ENCODE data around the gene EEIG1.

DNA sequence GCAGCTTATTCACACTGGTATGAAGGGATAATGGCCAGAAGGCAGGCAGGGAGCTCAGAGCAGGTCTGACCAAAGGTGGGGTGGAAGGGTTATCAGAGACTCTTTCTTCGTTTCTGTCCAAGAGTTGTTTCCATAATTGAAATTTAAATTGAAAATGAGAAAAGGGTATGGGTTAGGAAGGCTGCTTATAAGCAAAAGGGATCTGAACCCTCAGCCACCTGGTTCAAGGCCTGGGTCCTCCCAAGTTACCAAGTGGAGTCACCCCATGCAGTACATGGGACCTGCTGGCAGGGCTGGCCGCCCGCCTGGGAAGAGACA, 17.8 kb downstream of the EEIG1 start:
- TF ChIP-seq KDM1A (IDR thresholded peaks at IDR 0.05; ENCODE audit: borderline replicate concordance), result no peak
- TF ChIP-seq JUND (IDR thresholded peaks at IDR 0.05; ENCODE audit: low read depth, low read length), result no peak
- TF ChIP-seq, protein P1, sequence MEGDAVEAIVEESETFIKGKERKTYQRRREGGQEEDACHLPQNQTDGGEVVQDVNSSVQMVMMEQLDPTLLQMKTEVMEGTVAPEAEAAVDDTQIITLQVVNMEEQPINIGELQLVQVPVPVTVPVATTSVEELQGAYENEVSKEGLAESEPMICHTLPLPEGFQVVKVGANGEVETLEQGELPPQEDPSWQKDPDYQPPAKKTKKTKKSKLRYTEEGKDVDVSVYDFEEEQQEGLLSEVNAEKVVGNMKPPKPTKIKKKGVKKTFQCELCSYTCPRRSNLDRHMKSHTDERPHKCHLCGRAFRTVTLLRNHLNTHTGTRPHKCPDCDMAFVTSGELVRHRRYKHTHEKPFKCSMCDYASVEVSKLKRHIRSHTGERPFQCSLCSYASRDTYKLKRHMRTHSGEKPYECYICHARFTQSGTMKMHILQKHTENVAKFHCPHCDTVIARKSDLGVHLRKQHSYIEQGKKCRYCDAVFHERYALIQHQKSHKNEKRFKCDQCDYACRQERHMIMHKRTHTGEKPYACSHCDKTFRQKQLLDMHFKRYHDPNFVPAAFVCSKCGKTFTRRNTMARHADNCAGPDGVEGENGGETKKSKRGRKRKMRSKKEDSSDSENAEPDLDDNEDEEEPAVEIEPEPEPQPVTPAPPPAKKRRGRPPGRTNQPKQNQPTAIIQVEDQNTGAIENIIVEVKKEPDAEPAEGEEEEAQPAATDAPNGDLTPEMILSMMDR (IDR thresholded peaks at IDR 0.05 in 2 of 3, conservative IDR thresholded peaks at IDR 0.05 in 1 of 3; ENCODE audit: control insufficient read depth in 2 of 3, extremely low read depth in 1 of 3, insufficient read depth in 1 of 3, low read depth in 3 of 3, low read length in 3 of 3), result no peak
- no peak for TF ChIP-seq YY1 (IDR thresholded peaks at IDR 0.05; ENCODE audit: low read depth, low read length)
- TF ChIP-seq POLR2AphosphoS5 (IDR thresholded peaks at IDR 0.05; ENCODE audit: low read length), result no peak
- TF ChIP-seq, protein P2, sequence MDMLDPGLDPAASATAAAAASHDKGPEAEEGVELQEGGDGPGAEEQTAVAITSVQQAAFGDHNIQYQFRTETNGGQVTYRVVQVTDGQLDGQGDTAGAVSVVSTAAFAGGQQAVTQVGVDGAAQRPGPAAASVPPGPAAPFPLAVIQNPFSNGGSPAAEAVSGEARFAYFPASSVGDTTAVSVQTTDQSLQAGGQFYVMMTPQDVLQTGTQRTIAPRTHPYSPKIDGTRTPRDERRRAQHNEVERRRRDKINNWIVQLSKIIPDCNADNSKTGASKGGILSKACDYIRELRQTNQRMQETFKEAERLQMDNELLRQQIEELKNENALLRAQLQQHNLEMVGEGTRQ (IDR thresholded peaks at IDR 0.05; ENCODE audit: borderline replicate concordance, low read depth, low read length), result no peak
- TF ChIP-seq, protein P3, sequence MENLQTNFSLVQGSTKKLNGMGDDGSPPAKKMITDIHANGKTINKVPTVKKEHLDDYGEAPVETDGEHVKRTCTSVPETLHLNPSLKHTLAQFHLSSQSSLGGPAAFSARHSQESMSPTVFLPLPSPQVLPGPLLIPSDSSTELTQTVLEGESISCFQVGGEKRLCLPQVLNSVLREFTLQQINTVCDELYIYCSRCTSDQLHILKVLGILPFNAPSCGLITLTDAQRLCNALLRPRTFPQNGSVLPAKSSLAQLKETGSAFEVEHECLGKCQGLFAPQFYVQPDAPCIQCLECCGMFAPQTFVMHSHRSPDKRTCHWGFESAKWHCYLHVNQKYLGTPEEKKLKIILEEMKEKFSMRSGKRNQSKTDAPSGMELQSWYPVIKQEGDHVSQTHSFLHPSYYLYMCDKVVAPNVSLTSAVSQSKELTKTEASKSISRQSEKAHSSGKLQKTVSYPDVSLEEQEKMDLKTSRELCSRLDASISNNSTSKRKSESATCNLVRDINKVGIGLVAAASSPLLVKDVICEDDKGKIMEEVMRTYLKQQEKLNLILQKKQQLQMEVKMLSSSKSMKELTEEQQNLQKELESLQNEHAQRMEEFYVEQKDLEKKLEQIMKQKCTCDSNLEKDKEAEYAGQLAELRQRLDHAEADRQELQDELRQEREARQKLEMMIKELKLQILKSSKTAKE (IDR thresholded peaks at IDR 0.05; ENCODE audit: low read depth, poor library complexity, severe bottlenecking), result no peak
- TF ChIP-seq, protein P4, sequence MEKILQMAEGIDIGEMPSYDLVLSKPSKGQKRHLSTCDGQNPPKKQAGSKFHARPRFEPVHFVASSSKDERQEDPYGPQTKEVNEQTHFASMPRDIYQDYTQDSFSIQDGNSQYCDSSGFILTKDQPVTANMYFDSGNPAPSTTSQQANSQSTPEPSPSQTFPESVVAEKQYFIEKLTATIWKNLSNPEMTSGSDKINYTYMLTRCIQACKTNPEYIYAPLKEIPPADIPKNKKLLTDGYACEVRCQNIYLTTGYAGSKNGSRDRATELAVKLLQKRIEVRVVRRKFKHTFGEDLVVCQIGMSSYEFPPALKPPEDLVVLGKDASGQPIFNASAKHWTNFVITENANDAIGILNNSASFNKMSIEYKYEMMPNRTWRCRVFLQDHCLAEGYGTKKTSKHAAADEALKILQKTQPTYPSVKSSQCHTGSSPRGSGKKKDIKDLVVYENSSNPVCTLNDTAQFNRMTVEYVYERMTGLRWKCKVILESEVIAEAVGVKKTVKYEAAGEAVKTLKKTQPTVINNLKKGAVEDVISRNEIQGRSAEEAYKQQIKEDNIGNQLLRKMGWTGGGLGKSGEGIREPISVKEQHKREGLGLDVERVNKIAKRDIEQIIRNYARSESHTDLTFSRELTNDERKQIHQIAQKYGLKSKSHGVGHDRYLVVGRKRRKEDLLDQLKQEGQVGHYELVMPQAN (conservative IDR thresholded peaks at IDR 0.05), result no peak
- no peak for TF ChIP-seq TAF1 (IDR thresholded peaks at IDR 0.05; ENCODE audit: borderline replicate concordance, low read depth, low read length)
- TF ChIP-seq GABPA (IDR thresholded peaks at IDR 0.05; ENCODE audit: low read depth), result no peak
- no peak for TF ChIP-seq ZZZ3 (IDR thresholded peaks at IDR 0.05; ENCODE audit: control insufficient read depth, insufficient read length, low read depth)
- TF ChIP-seq, protein P5, sequence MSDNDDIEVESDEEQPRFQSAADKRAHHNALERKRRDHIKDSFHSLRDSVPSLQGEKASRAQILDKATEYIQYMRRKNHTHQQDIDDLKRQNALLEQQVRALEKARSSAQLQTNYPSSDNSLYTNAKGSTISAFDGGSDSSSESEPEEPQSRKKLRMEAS (IDR thresholded peaks at IDR 0.05; ENCODE audit: low read depth, low read length), result no peak
- TF ChIP-seq FOXM1 (IDR thresholded peaks at IDR 0.05; ENCODE audit: low read depth, low read length), result no peak
